C4-2B (cell line): ENCODE measurements around the gene KNTC1.

ENCODE experiments used
- CTCF ChIP-seq: fragments of 450-650 bp; conservative IDR thresholded peaks from 2 replicates; pipeline ENCODE4 v1.5.1; 2017; ENCODE audit warnings: mild to moderate bottlenecking
- ZFX ChIP-seq: fragments of 450-650 bp; IDR thresholded peaks from 2 replicates; pipeline ENCODE4 v1.6.1; 2017

- TF ChIP-seq CTCF (no peak), ZFX (no peak)
Observed at GRCh38 chr12:122643207-122643805, 116.3 kb downstream of the KNTC1 start.
